HG03135 (cell line): ENCODE data around the gene NTM.
A peak's percentile ranks its signal among the peaks of the same experiment; 100 is the strongest.

Source experiments
- ATAC-seq: cut with Tn5 transposase; IDR thresholded peaks from one replicate; pipeline ENCODE4 v1.9.1; 2021; ENCODE audit warnings: mild to moderate bottlenecking, moderate library complexity; ENCODE audit not compliant: unreplicated experiment

NTM gene

GRCh38 chr11:131682373-131683015, 312.1 kb downstream of the NTM start:
- ATAC-seq: no peak

GRCh38 chr11:131683131-131683530, 312.7 kb downstream of the NTM start:
- ATAC-seq: no peak

- ATAC-seq: no peak
Measured at GRCh38 chr11:131683666-131684065, 313.3 kb downstream of the NTM start.

DNA sequence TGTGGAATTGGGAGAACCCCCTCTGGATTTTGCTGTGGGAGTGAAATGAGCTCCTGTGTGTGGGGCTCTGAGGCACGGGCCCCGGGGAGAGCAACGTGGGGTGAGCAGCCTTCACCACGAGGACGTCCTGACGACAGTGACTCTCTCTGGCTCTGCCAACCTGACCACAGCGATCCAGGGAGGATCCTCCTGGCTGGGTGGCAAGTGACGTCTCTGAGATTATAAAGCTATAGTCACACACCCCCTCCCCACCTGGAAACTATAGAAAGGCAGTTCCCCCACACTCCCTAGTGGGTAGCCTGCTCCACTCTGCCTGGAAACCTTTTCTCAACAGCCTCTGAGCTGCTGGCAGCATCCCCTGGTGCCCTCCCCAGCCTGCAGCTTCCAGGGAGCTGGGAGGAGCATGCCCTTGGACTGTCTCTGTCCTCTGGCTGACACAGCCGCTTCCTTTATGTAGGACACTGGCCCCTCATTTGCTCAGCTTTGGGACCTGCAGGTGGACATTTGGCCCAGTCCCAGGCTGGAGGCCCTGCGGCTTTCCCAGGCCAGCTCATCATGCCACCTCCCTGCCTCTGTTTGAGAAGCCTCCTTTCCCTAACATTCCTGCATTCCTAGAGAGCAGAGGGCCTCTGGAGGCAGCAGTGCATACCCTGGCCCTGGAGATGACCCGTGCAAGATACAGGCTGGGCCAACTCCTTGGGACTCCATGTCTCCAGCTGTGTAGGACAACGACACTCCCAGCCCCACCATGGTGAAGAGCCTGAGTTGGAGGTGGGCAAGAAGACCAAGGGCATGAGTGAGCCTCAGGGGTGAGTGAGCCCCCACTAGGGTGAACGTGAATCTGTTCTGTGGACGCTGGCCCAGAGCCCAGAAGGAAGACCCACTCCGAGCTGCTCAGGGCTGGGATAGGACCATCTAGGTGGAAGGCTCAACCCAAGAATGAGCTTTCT, 314.0 kb downstream of the NTM start:
- ATAC-seq: no peak

DNA sequence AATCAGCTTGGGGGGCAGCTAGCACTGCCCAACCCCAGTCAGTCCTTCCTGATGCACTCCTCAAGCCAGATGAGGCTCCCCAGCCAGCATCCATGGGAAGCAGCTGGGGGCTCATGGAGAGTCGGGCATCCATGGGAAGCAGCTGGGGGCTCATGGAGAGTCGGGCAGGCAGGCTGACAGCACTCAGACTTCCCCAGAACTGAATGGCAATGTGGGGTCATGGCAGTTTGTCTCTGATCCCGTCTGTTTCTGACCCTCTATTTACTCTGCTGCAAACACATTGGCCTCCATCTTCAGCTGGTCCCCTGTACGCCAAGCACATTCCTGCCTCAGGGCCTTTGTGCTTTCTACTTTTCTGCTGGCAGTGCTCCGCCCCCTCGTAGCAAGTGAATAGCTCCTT, 314.8 kb downstream of the NTM start:
- no peak for ATAC-seq

- no peak for ATAC-seq
Measured at GRCh38 chr11:131685906-131686305, 315.5 kb downstream of the NTM start.

DNA sequence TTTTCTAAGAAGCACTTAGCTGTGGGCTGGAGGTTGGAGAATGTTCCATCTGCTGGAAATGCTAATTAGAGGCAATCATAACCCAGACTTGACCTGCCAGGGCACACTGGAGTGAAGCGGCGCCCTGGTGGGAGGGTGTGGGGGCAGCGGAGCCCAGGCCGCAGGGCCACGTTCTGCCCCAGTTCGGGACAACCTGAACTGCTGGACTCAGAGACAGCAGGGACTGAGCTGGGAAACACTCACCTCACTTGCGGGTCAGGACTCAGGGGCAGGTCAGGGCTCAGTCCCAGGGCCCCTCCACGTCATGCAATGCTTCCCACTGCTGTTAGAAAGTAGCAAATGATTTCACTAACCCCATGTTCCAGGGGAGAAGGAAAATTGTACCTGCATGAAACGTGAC, 316.4 kb downstream of the NTM start:
- no peak for ATAC-seq

- no peak for ATAC-seq
Measured at GRCh38 chr11:131687291-131688047, 317.1 kb downstream of the NTM start.

DNA sequence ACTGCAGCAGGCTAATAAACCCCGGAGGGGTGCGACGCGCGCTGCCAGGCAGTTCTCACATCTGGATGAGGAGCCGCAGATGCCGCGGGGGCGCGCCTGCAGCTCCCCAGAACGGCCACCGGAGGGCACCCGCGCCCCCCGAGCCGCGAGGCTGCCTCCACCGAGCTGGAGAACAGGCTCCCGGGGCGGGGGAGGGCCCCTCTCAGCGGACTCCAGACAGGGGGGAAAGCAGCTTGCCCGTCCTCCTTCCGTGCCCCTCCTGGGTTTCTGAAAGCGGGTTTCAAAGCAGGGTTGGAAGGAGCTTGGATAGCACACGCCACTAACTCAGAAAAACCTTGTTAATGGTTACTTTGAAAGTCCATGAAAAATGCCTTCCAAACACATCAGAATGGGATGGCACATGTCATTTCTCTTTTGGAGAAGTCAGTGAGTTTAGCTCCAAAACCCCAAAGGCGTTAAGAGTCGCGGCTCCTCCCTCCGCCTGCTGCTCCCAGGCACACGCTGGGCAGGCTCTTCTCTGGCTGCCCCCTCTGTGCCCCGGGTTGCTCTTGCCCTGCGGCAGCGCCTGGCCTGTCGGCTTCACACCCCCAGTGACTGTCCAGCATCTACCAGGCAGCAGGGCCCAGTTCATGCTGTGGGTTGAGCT, 317.8 kb downstream of the NTM start:
- no peak for ATAC-seq

- ATAC-seq: no peak
Measured at GRCh38 chr11:131689049-131689925, 318.9 kb downstream of the NTM start.

DNA sequence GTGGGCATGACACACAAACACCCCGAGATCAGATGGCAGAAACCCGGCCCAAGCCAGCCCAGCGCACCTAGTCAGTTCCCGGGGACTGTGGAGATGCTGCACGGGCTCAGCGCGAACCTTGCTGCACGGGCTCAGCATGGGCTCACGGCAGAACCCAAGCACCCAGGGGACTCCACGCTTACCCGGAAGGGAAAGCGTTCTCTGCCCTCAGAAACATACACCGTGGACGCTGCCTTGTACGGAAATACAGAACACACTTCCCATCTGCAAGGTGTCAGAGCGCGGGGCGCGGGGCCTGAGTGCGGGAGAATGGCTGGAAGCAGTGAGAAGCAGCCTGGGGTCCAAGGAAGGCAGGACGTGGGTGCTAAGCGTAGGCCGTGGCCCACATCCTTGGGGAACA, 319.9 kb downstream of the NTM start:
- no peak for ATAC-seq

DNA sequence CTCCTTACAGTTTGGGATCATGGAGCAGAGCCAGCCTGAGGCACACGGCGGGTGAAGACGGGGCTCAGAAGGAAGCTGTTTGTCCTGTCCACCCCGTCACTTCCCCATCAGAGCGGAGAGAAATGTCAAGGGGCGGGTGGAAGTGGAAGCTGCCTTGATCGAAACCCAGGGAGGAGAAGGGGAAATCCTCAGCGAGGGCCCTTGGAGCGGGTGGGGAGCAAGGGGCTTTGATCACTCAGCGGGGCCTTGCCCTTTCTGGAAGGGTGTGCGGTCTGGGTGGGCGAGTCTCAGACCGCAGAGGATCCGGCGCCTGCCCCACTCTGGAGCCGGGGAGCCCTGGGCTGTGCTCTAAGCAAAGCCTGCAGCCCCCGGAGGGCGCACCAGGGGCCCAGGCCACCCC, 320.4 kb downstream of the NTM start:
- no peak for ATAC-seq

DNA sequence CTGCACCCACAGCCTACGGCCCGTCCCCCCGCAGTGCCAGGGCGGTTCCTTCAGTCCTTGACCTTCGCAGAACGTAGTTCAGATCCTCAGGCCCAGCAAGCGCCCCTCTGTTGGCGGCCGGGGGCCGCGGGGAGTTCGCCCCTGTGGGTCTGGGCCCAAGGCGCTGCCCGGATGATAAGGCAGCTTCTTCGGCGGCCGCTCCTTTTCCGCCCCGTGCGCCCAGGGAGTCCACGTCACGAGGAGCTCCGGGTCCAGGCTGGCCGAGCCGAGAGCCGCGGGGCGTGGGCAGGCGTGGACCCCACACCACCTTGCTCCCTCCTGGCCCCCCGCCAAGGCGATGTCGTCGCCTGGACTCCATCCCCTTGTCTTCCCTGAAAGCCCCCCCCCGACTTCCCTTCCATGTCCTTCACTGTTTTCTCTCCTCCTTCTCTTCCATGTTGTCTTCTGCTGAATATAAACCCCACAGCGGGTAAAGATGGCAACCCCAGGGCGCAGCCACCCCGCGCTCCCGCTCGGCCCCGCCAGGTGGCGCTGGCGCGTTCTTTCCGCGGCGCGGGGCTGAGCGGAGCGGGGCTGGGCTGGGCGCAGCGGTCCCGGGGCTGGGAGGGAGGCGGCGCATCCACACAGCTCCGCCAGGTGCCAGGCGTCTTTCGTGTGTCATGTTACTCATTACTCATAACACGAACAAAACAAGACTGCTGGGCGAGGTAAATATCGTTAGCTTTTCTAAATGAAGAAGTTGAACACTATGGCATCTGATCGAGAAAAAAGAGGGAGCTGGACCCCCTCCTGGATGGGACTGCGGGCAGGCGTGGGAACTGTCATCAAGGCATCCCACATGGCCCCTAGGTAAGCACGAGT, 321.0 kb downstream of the NTM start:
- no peak for ATAC-seq

DNA sequence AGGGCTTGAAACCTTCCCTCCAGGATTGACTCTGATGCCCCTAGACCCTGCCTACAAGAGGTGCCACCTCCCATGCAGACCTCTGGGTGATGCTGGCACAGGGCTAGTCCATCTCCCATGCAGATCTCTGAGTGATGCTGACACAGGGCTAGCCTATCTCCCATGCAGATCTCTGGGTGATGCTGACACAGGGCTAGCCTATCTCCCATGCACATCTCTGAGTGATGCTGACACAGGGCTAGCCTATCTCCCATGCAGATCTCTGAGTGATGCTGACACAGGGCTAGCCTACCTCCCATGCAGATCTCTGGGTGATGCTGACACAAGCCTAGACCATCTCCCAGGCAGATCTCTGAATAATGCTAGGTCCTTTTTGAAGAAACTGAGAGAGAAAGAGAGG, 321.7 kb downstream of the NTM start:
- no peak for ATAC-seq

GRCh38 chr11:131692961-131693360, 322.5 kb downstream of the NTM start:
- ATAC-seq: no peak

DNA sequence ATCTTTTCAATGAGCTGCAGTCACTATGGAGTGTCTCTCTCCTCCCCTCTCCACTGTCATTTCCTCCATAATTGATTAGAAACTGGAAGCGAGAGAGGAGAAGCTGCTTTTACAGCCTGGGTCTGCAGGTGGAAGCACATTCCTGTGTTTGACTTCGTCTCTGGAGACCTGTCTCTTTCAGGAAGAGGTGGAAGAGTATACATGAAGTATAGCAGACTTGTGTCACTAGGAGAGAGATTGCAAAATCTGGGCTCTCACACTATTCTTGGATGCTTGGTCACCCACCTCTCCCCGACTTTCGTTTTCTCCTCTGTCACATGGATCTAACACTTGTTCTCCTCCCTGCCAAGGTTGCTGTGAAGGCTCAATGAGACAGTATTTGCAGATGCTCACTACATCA, 323.3 kb downstream of the NTM start:
- ATAC-seq: no peak

DNA sequence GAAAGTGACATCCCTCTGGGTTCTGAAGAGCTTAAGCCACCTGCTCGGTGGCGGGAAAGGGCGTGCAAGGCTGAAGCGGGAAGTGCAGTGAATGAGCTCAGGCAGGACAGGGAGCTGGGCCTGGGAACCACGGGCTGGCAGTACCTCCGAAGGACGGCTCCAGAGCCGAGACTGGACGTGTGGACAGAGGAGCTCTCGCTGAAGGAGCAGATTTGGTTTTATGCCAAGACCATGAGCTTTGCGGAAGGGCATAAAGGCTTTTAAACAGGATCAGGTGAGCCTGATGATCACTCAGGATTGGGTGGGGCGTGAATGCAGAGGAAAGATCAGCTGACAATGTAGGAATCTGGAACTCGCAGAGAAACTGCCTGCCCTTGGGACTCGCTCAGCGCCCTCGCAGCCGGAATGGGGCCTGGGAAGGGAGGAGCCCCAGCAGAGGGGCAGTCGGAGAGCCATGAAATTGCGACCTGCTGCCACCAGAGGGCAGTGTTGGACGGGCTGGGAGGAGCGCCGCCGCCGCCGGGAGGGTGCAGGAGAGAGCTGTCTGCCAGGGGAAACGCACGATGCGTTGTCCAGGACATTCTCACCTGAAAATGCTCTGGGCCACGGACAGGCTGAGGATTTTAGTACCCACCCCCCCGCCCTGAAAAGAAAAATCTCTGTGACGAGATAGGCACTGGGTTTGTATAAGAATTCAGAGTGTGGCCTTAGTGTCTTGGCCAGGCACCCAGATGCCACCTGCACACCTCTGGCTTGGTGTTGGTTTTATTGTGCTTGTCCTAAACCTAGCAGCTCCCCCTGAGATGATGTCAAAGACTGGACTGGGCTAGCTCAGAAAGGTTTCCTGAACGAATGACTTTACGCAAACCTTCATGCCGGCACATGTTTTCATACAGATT, 324.4 kb downstream of the NTM start:
- peak; percentile 91 for ATAC-seq

DNA sequence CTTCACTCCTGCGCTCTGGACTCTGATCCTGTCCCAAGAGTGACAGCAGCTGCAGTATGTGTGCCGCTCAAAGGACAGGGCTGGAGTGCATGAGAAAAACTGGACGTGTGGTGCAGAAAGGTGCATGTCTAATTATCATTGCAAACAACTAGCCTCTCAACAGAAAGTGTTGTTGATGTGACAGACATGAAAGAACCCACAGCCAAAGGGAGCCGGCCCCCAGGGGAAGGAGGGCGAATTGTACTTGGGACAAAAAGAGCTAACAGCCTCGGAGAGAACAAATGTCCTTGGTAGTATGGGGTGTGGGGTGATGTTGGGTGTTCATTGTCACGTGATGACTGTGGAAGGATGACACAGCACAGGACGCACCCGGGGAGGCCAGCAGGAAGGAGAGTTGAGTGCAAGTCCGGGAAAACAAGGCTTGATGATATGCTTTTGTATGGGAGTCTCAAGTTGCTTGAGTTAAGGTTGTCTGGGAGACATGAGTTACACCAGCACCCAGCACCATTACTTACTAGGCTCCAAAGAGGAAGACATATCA, 325.5 kb downstream of the NTM start:
- no peak for ATAC-seq
